ENCODE data around the gene BSND.
"Not testable (repeated sequence)": the region's sequence is repeated elsewhere in the genome, so short reads cannot be mapped to it uniquely, and the experiment has no call there.

BSND gene
- 0 reads per million in 3 experiments for total RNA-seq

GRCh38 chr1:54998677-54999076 is at the start of gene BSND:
BSND (plus strand) TSS chr1:54998933; CDS start chr1:54999187, 254 bp downstream.
- DNase-seq = no peak

GRCh38 chr1:54949053-54949452 is 49.7 kb upstream of the BSND start:
- peak; percentile 21 for DNase-seq

GRCh38 chr1:54950006-54950368 is 48.7 kb upstream of the BSND start:
- DNase-seq = no peak

GRCh38 chr1:54950369-54951163 is 48.2 kb upstream of the BSND start:
- DNase-seq = peak; percentile 39

- DNase-seq = no peak
Observed at GRCh38 chr1:54951810-54952226, 46.9 kb upstream of the BSND start.

- no peak for DNase-seq
Observed at GRCh38 chr1:54952950-54953718, 45.6 kb upstream of the BSND start.

GRCh38 chr1:54953846-54954245 is 44.9 kb upstream of the BSND start:
- no peak for DNase-seq

- no peak for DNase-seq
Observed at GRCh38 chr1:54955359-54955758, 43.4 kb upstream of the BSND start.

- no peak for DNase-seq
Observed at GRCh38 chr1:54956726-54957125, 42.0 kb upstream of the BSND start.

GRCh38 chr1:54959241-54959640 is 39.5 kb upstream of the BSND start:
- no peak for DNase-seq

- no peak for DNase-seq
Observed at GRCh38 chr1:54962612-54963395, 35.9 kb upstream of the BSND start.

- DNase-seq = not testable (repeated sequence)
Observed at GRCh38 chr1:54963829-54964228, 34.9 kb upstream of the BSND start.

GRCh38 chr1:54965624-54966340 is 33.0 kb upstream of the BSND start:
- DNase-seq = no peak

- DNase-seq = no peak
Observed at GRCh38 chr1:54967372-54967771, 31.4 kb upstream of the BSND start.

GRCh38 chr1:54968551-54968950 is 30.2 kb upstream of the BSND start:
- no peak for DNase-seq

- no peak for DNase-seq
Observed at GRCh38 chr1:54969879-54970278, 28.9 kb upstream of the BSND start.

- no peak for DNase-seq
Observed at GRCh38 chr1:54970901-54971300, 27.8 kb upstream of the BSND start.

- no peak for DNase-seq
Observed at GRCh38 chr1:54971317-54971791, 27.4 kb upstream of the BSND start.

- no peak for DNase-seq
Observed at GRCh38 chr1:54972436-54972835, 26.3 kb upstream of the BSND start.

- DNase-seq = no peak
Observed at GRCh38 chr1:54973205-54973921, 25.4 kb upstream of the BSND start.

GRCh38 chr1:54975356-54976108 is 23.2 kb upstream of the BSND start:
- no peak for DNase-seq

Data from central memory CD4-positive, alpha-beta T cell (primary cell).